ENCODE results near the gene PGF.

The PGF gene

GRCh38 chr14:74950795-74951442 is 4.5 kb downstream of the PGF start:
- TF ChIP-seq ZFX (IDR thresholded peaks at IDR 0.05; ENCODE audit: borderline replicate concordance), result no peak
- TF ChIP-seq CTCF (IDR thresholded peaks at IDR 0.05), result no peak
- peak overlapping the region; percentile 41 for H3K27ac ChIP-seq

GRCh38 chr14:74949859-74950573 is 5.4 kb downstream of the PGF start:
- no peak overlapping the region for H3K27ac ChIP-seq
- no peak for TF ChIP-seq ZFX (IDR thresholded peaks at IDR 0.05; ENCODE audit: borderline replicate concordance)
- no peak for TF ChIP-seq CTCF (IDR thresholded peaks at IDR 0.05)

GRCh38 chr14:74949191-74949601 is 6.2 kb downstream of the PGF start:
- no peak overlapping the region for H3K27ac ChIP-seq
- TF ChIP-seq CTCF (IDR thresholded peaks at IDR 0.05) (no peak), ZFX (IDR thresholded peaks at IDR 0.05; ENCODE audit: borderline replicate concordance) (no peak)

- TF ChIP-seq CTCF (IDR thresholded peaks at IDR 0.05) (no peak), ZFX (IDR thresholded peaks at IDR 0.05; ENCODE audit: borderline replicate concordance) (no peak)
- no peak overlapping the region for H3K27ac ChIP-seq
Observed at GRCh38 chr14:74948228-74949175, 6.9 kb downstream of the PGF start.

- no peak overlapping the region for H3K27ac ChIP-seq
- no peak for TF ChIP-seq CTCF (IDR thresholded peaks at IDR 0.05)
- no peak for TF ChIP-seq ZFX (IDR thresholded peaks at IDR 0.05; ENCODE audit: borderline replicate concordance)
Observed at GRCh38 chr14:74947353-74948227, 7.8 kb downstream of the PGF start.

GRCh38 chr14:74946659-74947281 is 8.6 kb downstream of the PGF start:
- no peak overlapping the region for H3K27ac ChIP-seq
- TF ChIP-seq CTCF (IDR thresholded peaks at IDR 0.05), result peak; percentile 69
- no peak for TF ChIP-seq ZFX (IDR thresholded peaks at IDR 0.05; ENCODE audit: borderline replicate concordance)
